Brain microvascular endothelial cell (primary cell): ENCODE measurements around the gene ROPN1L.

Source experiments
- DNase-seq: peaks from one replicate; pipeline ENCODE4 v3.0.0-alpha.2; 2020
- H3K27ac ChIP-seq: fragments of 250-450 bp; sonication (Bioruptor Pico); 2 replicates; pipeline ENCODE4 v1.5.1; 2020; ENCODE audit warnings: mild to moderate bottlenecking, moderate library complexity
- H3K27me3 ChIP-seq: fragments of 250-450 bp; sonication (Bioruptor Pico); replicated peaks from 2 replicates; pipeline ENCODE4 v1.5.1; 2020; ENCODE audit warnings: mild to moderate bottlenecking
- H3K36me3 ChIP-seq: fragments of 250-450 bp; sonication (Bioruptor Pico); replicated peaks from 2 replicates; pipeline ENCODE4 v1.5.1; 2020; ENCODE audit warnings: mild to moderate bottlenecking
- H3K4me3 ChIP-seq: 2 replicates; pipeline ENCODE4 v1.5.1; 2011; ENCODE audit warnings: low read depth, mild to moderate bottlenecking, control low read depth, low read length, moderate library complexity
- CTCF ChIP-seq: IDR thresholded peaks from 2 replicates; pipeline ENCODE4 v1.5.1; 2011; ENCODE audit warnings: low read depth, mild to moderate bottlenecking, moderate library complexity, low read length, control low read depth, inconsistent platforms; ENCODE audit errors: missing control alignments
- in situ Hi-C: cut with HindIII; loops from 2 replicates; pipeline ENCODE4 v1.10.0; 2017; ENCODE audit warnings: low sequenced_read_pairs, low pct_ligation_motif_present

The ROPN1L gene

GRCh38 chr5:10474521-10475075 lies 32.9 kb downstream of the ROPN1L start:
- in situ Hi-C loops = loop anchor here (25.0 kb wide), 1 partner anchor 163 kb away; no protein-coding TSS in a partner anchor
- Histone ChIP-seq H3K27ac (no peak overlapping the region), H3K36me3 (no peaks in the 10 kb centered on the region), H3K4me3 (no peak overlapping the region), H3K27me3 (no peaks in the 10 kb centered on the region)
- TF ChIP-seq CTCF = no peak
- DNase-seq = no peak

- no peak overlapping the region for H3K27ac ChIP-seq
- no peak overlapping the region for H3K4me3 ChIP-seq
- DNase-seq = no peak
- no peak for TF ChIP-seq CTCF
- no peaks in the 10 kb centered on the region for H3K36me3 ChIP-seq
- H3K27me3 ChIP-seq = no peaks in the 10 kb centered on the region
- in situ Hi-C loops = loop anchor here (25.0 kb wide), 1 partner anchor 161 kb away; no protein-coding TSS in a partner anchor
These were observed 34.4 kb downstream of the ROPN1L start for GRCh38 chr5:10475931-10476676.

DNA sequence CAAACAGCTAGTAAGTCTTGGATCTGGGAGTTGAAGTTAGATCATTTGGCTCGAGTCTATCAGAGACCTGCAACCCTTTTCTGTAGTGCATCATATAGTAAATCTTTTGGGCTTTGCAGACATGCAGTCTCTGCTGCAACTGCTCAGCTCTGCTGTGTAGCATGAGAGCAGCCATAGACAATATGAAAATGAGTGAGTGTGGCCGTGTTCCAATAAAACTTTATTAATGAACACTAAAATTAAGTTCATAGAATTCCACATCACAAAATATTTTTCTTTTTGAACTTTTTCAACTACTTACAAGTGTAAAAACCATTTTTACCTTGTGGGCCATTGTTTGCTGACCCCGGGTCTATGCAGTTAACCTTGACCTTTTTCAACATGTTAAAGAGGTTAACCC lies 35.2 kb downstream of the ROPN1L start:
- Histone ChIP-seq H3K27ac (no peak overlapping the region), H3K4me3 (no peak overlapping the region), H3K36me3 (no peaks in the 10 kb centered on the region), H3K27me3 (no peaks in the 10 kb centered on the region)
- no peak for DNase-seq
- in situ Hi-C loops = loop anchor here (25.0 kb wide), 1 partner anchor 160 kb away; no protein-coding TSS in a partner anchor
- TF ChIP-seq CTCF = no peak

DNA sequence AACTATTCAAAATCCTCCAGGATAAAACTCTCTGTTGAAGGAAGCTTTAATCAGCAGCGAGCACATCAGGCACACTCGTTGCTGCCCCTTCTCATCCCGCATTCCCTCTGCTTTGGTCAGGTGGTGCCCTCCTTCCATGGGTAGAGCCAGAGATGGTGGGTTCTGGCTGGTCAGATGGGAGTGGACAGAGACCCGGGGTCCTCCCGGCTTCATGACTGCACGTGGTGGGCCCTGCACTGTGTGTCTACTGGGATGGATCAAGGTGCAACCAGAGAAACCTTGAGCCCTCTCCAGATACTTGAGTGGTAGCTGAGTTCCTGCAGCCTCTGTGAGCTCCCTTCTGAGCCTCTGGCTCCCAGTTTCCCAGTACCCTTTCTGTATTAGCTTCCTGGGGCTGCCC lies 36.3 kb downstream of the ROPN1L start:
- TF ChIP-seq CTCF = no peak
- in situ Hi-C loops = loop anchor here (25.0 kb wide), 1 partner anchor 159 kb away; no protein-coding TSS in a partner anchor
- Histone ChIP-seq H3K27me3 (no peaks in the 10 kb centered on the region), H3K27ac (no peak overlapping the region), H3K36me3 (no peaks in the 10 kb centered on the region), H3K4me3 (no peak overlapping the region)
- no peak for DNase-seq

DNA sequence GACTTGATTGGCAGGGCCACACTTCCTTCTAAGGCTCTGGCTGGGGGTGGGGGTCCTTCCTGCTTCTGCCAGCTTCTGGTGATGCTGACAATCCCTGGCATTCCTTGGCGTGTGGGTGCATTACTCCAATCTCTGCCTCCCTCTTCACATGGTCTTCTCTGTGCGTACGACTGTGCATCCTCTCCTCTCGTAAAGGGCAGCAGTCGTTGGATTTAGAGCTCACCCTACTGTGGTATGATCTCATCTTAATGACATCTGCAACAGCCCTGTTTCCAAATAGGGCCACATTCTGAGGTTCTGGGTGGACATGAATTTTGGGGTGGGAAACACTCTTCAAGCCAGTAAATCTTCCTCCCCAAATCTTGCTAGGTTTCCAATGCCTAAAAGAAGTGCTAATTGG lies 36.8 kb downstream of the ROPN1L start:
- no peak for DNase-seq
- Histone ChIP-seq H3K4me3 (no peak overlapping the region), H3K27me3 (no peaks in the 10 kb centered on the region), H3K27ac (no peak overlapping the region), H3K36me3 (no peaks in the 10 kb centered on the region)
- TF ChIP-seq CTCF = no peak
- in situ Hi-C loops = loop anchor here (25.0 kb wide), 1 partner anchor 159 kb away; no protein-coding TSS in a partner anchor
